Psoas muscle (tissue), 8 donors: ENCODE results near the gene MREG. TPM values are rescaled to one million over a fixed set of nuclear protein-coding genes. Genes with fewer than 3 reads are reported as not detected.
A peak's percentile ranks its signal among the peaks of the same experiment; 100 is the strongest.

Experiments
- ATAC-seq, 4 donors: fragments of 200-7000 bp; cut with Tn5 transposase; one replicate each; pipeline ENCODE4 v1.9.1; 2020; ENCODE audit warnings: moderate library complexity in 3 of 4, mild to moderate bottlenecking in 2 of 4
- DNase-seq, 2 donors: peaks; one replicate each; pipeline ENCODE4 v3.0.0-alpha.2; 2020
- H3K27ac ChIP-seq: fragments of 200-600 bp; one replicate; pipeline ENCODE4 v1.8.0; 2022
- H3K27me3 ChIP-seq, 3 donors: fragments of 200-600 bp in 1 of 3; one replicate each; pipeline versions ENCODE4 v1.6.1 to v1.8.0; 2013 to 2022; ENCODE audit warnings: low read length in 2 of 3, mild to moderate bottlenecking in 2 of 3, moderate library complexity in 1 of 3; ENCODE audit not compliant: insufficient read depth in 3 of 3
- H3K36me3 ChIP-seq, 2 donors: fragments of 200-600 bp in 1 of 2; one replicate each; pipeline versions ENCODE4 v1.6.1 to v1.8.0; 2013 to 2022; ENCODE audit warnings: low read depth in 1 of 2, mild to moderate bottlenecking in 1 of 2, moderate library complexity in 1 of 2; ENCODE audit not compliant: insufficient read depth in 1 of 2
- H3K4me1 ChIP-seq: fragments of 200-600 bp; one replicate; pipeline ENCODE4 v1.8.0; 2022
- H3K4me3 ChIP-seq: fragments of 200-600 bp; one replicate; pipeline ENCODE4 v1.8.0; 2022; ENCODE audit warnings: mild to moderate bottlenecking
- H3K9me3 ChIP-seq: fragments of 200-600 bp; one replicate; pipeline ENCODE4 v1.8.0; 2022
- CTCF ChIP-seq: fragments of 200-600 bp; IDR thresholded peaks from one replicate; pipeline ENCODE4 v1.8.0; 2022; ENCODE audit warnings: antibody characterized with exemption
- whole genome bisulfite sequencing, 3 donors: extraction: QIAGEN DNeasy Blood & Tissue Kit; methylation state at CpG; one replicate each; pipeline versions ENCODE4 v1.1.6 to v1.1.7; 2013; 5-methylcytosine and 5-hydroxymethylcytosine counted together
- intact Hi-C, 2 donors: fragments of 100-400 bp; cut with DNase I; formaldehyde crosslinking; loops; one replicate each; pipeline versions ENCODE4 v1.11.0 to v1.14.2; 2022
- polyA plus RNA-seq, 3 donors: library from polyadenylated mRNA; stranded (reverse); fragments of 200-250 nt; gene quantifications; one replicate each; pipeline ENCODE4 v1.2.3, GENCODE V29; 2013
- total RNA-seq, 4 donors: library from RNA; stranded (reverse); fragmentation: NEBNext Ultra II Directional in 2 of 4; extraction: Animal tissue kit (Norgen Biotek cat#: 25700) in 2 of 4; gene quantifications; one replicate each; pipeline versions ENCODE4 v1.2.1 to v1.2.4, GENCODE V29; 2021 to 2023
- donor health status: healthy with polysubstance abuse.
- donor health status: DM: no; HTN: no; CAD: no; lungs with moderate emphysema.
- donor health status: Bipolar disorder and iron deficiency.
- donor health status: healthy.
- donor health status: DM: yes; HTN: yes; CAD: no.
- donor health status: DM: no; HTN: no; CAD: no.
- donor health status: DM: no; HTN: no; CAD: no.
- donor health status: DM: yes; HTN: yes; CAD: no.

Gene MREG
- total and polyA plus RNA-seq, 7 donors, result 0.24 to 6.8 (median 0.37) TPM

- Histone ChIP-seq H3K4me1 (no peaks in the 10 kb centered on the region), H3K27ac (no peak overlapping the region), H3K27me3 (no peaks in the 10 kb centered on the region), H3K9me3 (no peaks in the 10 kb centered on the region), H3K36me3 (no peaks in the 10 kb centered on the region), H3K4me3 (no peak overlapping the region)
- DNase-seq (no peak), ATAC-seq (no peak)
- TF ChIP-seq CTCF, result no peak
- intact Hi-C loops, result no loop called here
- WGBS, 3 donors, result 84 to 91% (median 89%) methylated on average over 4 of the region's 4 CpGs
Measured at GRCh38 chr2:216017365-216017764, 4.0 kb upstream of the MREG start.

GRCh38 chr2:216016581-216016980, 3.2 kb upstream of the MREG start:
- no peaks in the 10 kb centered on the region for H3K27me3 ChIP-seq
- no peak for ATAC-seq
- H3K4me1 ChIP-seq, result no peaks in the 10 kb centered on the region
- no peak for DNase-seq
- no peak for TF ChIP-seq CTCF
- WGBS, 3 donors, result 62 to 93% (median 72%) methylated on average over 1 of the region's 1 CpG
- H3K27ac ChIP-seq, result no peak overlapping the region
- intact Hi-C loops, result no loop called here
- H3K4me3 ChIP-seq, result no peak overlapping the region
- H3K36me3 ChIP-seq, result no peaks in the 10 kb centered on the region
- H3K9me3 ChIP-seq, result no peaks in the 10 kb centered on the region

GRCh38 chr2:216015722-216016464, 2.5 kb upstream of the MREG start:
- H3K27me3 ChIP-seq, result no peaks in the 10 kb centered on the region
- WGBS, 3 donors, result 66 to 78% (median 75%) methylated on average over 5 of the region's 5 CpGs
- no peaks in the 10 kb centered on the region for H3K9me3 ChIP-seq
- no peak overlapping the region for H3K4me3 ChIP-seq
- H3K27ac ChIP-seq, result no peak overlapping the region
- ATAC-seq (no peak), DNase-seq (no peak)
- no peaks in the 10 kb centered on the region for H3K4me1 ChIP-seq
- intact Hi-C loops, result no loop called here
- H3K36me3 ChIP-seq, result no peaks in the 10 kb centered on the region
- no peak for TF ChIP-seq CTCF

- Histone ChIP-seq H3K4me3 (no peak overlapping the region), H3K9me3 (no peaks in the 10 kb centered on the region), H3K36me3 (no peaks in the 10 kb centered on the region), H3K27ac (no peak overlapping the region), H3K4me1 (no peaks in the 10 kb centered on the region), H3K27me3 (no peaks in the 10 kb centered on the region)
- no peak for TF ChIP-seq CTCF
- intact Hi-C loops, result no loop called here
- no peak for ATAC-seq
- no peak for DNase-seq
- 92 to 95% (median 94%) methylated on average over 23 of the region's 23 CpGs for WGBS, 3 donors
Measured at GRCh38 chr2:216014986-216015385, 1.6 kb upstream of the MREG start.

GRCh38 chr2:216014006-216014405, 655 bp upstream of the MREG start:
- Histone ChIP-seq H3K27me3 (no peaks in the 10 kb centered on the region), H3K4me3 (peak overlapping the region; percentile 79), H3K9me3 (no peaks in the 10 kb centered on the region), H3K4me1 (no peaks in the 10 kb centered on the region), H3K36me3 (no peaks in the 10 kb centered on the region), H3K27ac (no peak overlapping the region)
- no peak for TF ChIP-seq CTCF
- DNase-seq (no peak), ATAC-seq (no peak)
- 89 to 91% (median 90%) methylated on average over 8 of the region's 8 CpGs for WGBS, 3 donors
- intact Hi-C loops, result no loop called here
